H9 (cell line): ENCODE data around the gene FAM3C. TPM values are rescaled to one million over a fixed set of nuclear protein-coding genes. Genes with fewer than 3 reads are reported as not detected.

Experiments used
- DNase-seq: peaks from one replicate; pipeline ENCODE4 v3.0.0-alpha.2; 2017
- H2AFZ ChIP-seq: one replicate; pipeline ENCODE4 v1.6.1; 2013; ENCODE audit warnings: mild to moderate bottlenecking, low read length, control low read depth, moderate library complexity
- H2AK5ac ChIP-seq: 2 replicates; pipeline ENCODE4 v1.6.1; 2013; ENCODE audit warnings: low read length, control low read depth, mixed read lengths; ENCODE audit not compliant: insufficient read length
- H2BK120ac ChIP-seq: one replicate; pipeline ENCODE4 v1.6.1; 2013; ENCODE audit warnings: low read depth, mild to moderate bottlenecking, low read length, control low read depth, inconsistent platforms; ENCODE audit not compliant: poor library complexity, severe bottlenecking
- H2BK12ac ChIP-seq: 2 replicates; pipeline ENCODE4 v1.6.1; 2013; ENCODE audit warnings: low read length, control low read depth, mixed read lengths, low read depth; ENCODE audit not compliant: insufficient read length
- H2BK15ac ChIP-seq: 2 replicates; pipeline ENCODE4 v1.6.1; 2013; ENCODE audit warnings: low read depth, low read length, control low read depth
- H2BK20ac ChIP-seq: one replicate; pipeline ENCODE4 v1.6.1; 2013; ENCODE audit warnings: low read depth, mild to moderate bottlenecking, low read length, control low read depth, inconsistent platforms; ENCODE audit not compliant: poor library complexity, severe bottlenecking
- H2BK5ac ChIP-seq: 2 replicates; pipeline ENCODE4 v1.6.1; 2013; ENCODE audit warnings: low read length, control low read depth, mixed read lengths; ENCODE audit not compliant: insufficient read length
- H3K14ac ChIP-seq: 2 replicates; pipeline ENCODE4 v1.6.1; 2013; ENCODE audit warnings: low read length, control low read depth; ENCODE audit not compliant: insufficient read depth
- H3K18ac ChIP-seq: 2 replicates; pipeline ENCODE4 v1.6.1; 2013; ENCODE audit warnings: low read depth, mild to moderate bottlenecking, mixed read lengths, low read length, control low read depth; ENCODE audit not compliant: insufficient read length
- H3K23ac ChIP-seq: 2 replicates; pipeline ENCODE4 v1.6.1; 2013; ENCODE audit warnings: low read length, control low read depth, mixed read lengths, low read depth; ENCODE audit not compliant: insufficient read length
- H3K23me2 ChIP-seq: 2 replicates; pipeline ENCODE4 v1.6.1; 2013; ENCODE audit warnings: low read depth, mild to moderate bottlenecking, mixed read lengths, low read length, control low read depth; ENCODE audit not compliant: insufficient read length, poor library complexity, severe bottlenecking
- H3K27ac ChIP-seq: 2 replicates; pipeline ENCODE4 v1.5.1; 2013; ENCODE audit warnings: low read length, control low read depth, mixed read lengths, low read depth; ENCODE audit not compliant: insufficient read length
- H3K27me3 ChIP-seq: 2 replicates; pipeline ENCODE4 v1.6.1; 2013; ENCODE audit warnings: low read length, control low read depth, inconsistent platforms; ENCODE audit not compliant: insufficient read depth
- H3K4ac ChIP-seq: 2 replicates; pipeline ENCODE4 v1.6.1; 2013; ENCODE audit warnings: low read depth, mild to moderate bottlenecking, control low read depth, inconsistent platforms, low read length, moderate library complexity
- H3K4me1 ChIP-seq: 2 replicates; pipeline ENCODE4 v1.6.1; 2013; ENCODE audit warnings: low read length, control low read depth, inconsistent platforms; ENCODE audit not compliant: insufficient read depth
- H3K4me2 ChIP-seq: 2 replicates; pipeline ENCODE4 v1.6.1; 2013; ENCODE audit warnings: low read length, control low read depth, mixed read lengths; ENCODE audit not compliant: insufficient read length, insufficient read depth
- H3K56ac ChIP-seq: 2 replicates; pipeline ENCODE4 v1.6.1; 2013; ENCODE audit warnings: low read depth, mild to moderate bottlenecking, mixed read lengths, low read length, control low read depth; ENCODE audit not compliant: insufficient read length
- H3K79me1 ChIP-seq: 2 replicates; pipeline ENCODE4 v1.6.1; 2013; ENCODE audit warnings: low read depth, mild to moderate bottlenecking, moderate library complexity, low read length, control low read depth, inconsistent platforms; ENCODE audit not compliant: insufficient read depth, poor library complexity, severe bottlenecking
- H3K79me2 ChIP-seq: 2 replicates; pipeline ENCODE4 v1.6.1; 2013; ENCODE audit warnings: low read length, control low read depth, inconsistent platforms; ENCODE audit not compliant: insufficient read depth
- H3K9ac ChIP-seq: 2 replicates; pipeline ENCODE4 v1.6.1; 2013; ENCODE audit warnings: low read length, control low read depth, mixed read lengths; ENCODE audit not compliant: insufficient read length; ENCODE audit errors: extremely low read depth
- H3K9me3 ChIP-seq: one replicate; pipeline ENCODE4 v1.6.1; 2013; ENCODE audit warnings: low read depth, low read length, inconsistent platforms; ENCODE audit not compliant: control insufficient read depth
- H3T11ph ChIP-seq: one replicate; pipeline ENCODE4 v1.6.1; 2013; ENCODE audit warnings: mild to moderate bottlenecking, low read length, control low read depth, inconsistent platforms
- H4K20me1 ChIP-seq: one replicate; pipeline ENCODE4 v1.6.1; 2013; ENCODE audit not compliant: control insufficient read depth, insufficient read length, insufficient read depth
- H4K5ac ChIP-seq: 2 replicates; pipeline ENCODE4 v1.6.1; 2013; ENCODE audit warnings: low read depth, mild to moderate bottlenecking, mixed read lengths, low read length, control low read depth; ENCODE audit not compliant: insufficient read length
- H4K8ac ChIP-seq: replicated peaks from 2 replicates; pipeline ENCODE4 v1.6.1; 2013; ENCODE audit warnings: low read length, control low read depth, mixed read lengths, low read depth; ENCODE audit not compliant: insufficient read length
- H4K91ac ChIP-seq: 2 replicates; pipeline ENCODE4 v1.6.1; 2013; ENCODE audit warnings: low read depth, mild to moderate bottlenecking, moderate library complexity, mixed read lengths, low read length, control low read depth; ENCODE audit not compliant: insufficient read length
- H3K27ac Mint-ChIP-seq, 3 experiments: 2 replicates in 2 of 3; 3 replicates in 1 of 3; pipeline ENCODE4 v1.8.0; 2020 to 2021; ENCODE audit warnings: mixed read lengths in 3 of 3, mild to moderate bottlenecking in 1 of 3, moderate library complexity in 1 of 3
- H3K27me3 Mint-ChIP-seq: 2 replicates; pipeline ENCODE4 v1.8.0; 2021; ENCODE audit warnings: low read depth, mild to moderate bottlenecking, moderate library complexity, mixed read lengths
- H3K36me3 Mint-ChIP-seq, 3 experiments: 2 replicates in 2 of 3; 3 replicates in 1 of 3; pipeline ENCODE4 v1.8.0; 2020 to 2021; ENCODE audit warnings: low read depth in 3 of 3, mixed read lengths in 3 of 3; ENCODE audit not compliant: insufficient read depth in 1 of 3
- H3K4me1 Mint-ChIP-seq, 2 experiments: 2 replicates each; pipeline ENCODE4 v1.8.0; 2020; ENCODE audit warnings: mixed read lengths in 2 of 2
- H3K4me3 Mint-ChIP-seq, 2 experiments: 2 replicates in 1 of 2; 3 replicates in 1 of 2; pipeline ENCODE4 v1.8.0; 2020 to 2021; ENCODE audit warnings: mild to moderate bottlenecking in 2 of 2, mixed read lengths in 2 of 2, moderate library complexity in 1 of 2
- H3K9me3 Mint-ChIP-seq, 2 experiments: 2 replicates in 1 of 2; 3 replicates in 1 of 2; pipeline ENCODE4 v1.8.0; 2020; ENCODE audit warnings: mild to moderate bottlenecking in 2 of 2, mixed read lengths in 2 of 2, moderate library complexity in 1 of 2
- CTCF ChIP-seq: fragments of 200-600 bp; sonication (generic); conservative IDR thresholded peaks from 3 replicates; pipeline ENCODE4 v1.8.0; 2021; ENCODE audit warnings: antibody characterized with exemption, mild to moderate bottlenecking
- total RNA-seq: library from RNA; stranded (reverse); gene quantifications from 2 replicates; pipeline ENCODE4 v1.2.1, GENCODE V29; 2021

The FAM3C gene
- total RNA-seq, 1 experiment from 2014 or later, result 64.5 TPM

GRCh38 chr7:121390109-121390508, 6.0 kb downstream of the FAM3C start:
- no peak overlapping the region for H4K5ac ChIP-seq
- no peaks in the 10 kb centered on the region for H3K9me3 Mint-ChIP-seq
- no peaks in the 10 kb centered on the region for H3K9me3 ChIP-seq
- no peak overlapping the region; a peak in 1 of 7 replicates for H3K27ac Mint-ChIP-seq
- H2BK20ac ChIP-seq, result no peak overlapping the region
- no peak overlapping the region for H4K8ac ChIP-seq
- H3K23me2 ChIP-seq, result no peaks in the 10 kb centered on the region
- H3K14ac ChIP-seq, result no peak overlapping the region
- H4K20me1 ChIP-seq, result no peaks in the 10 kb centered on the region
- peaks cover 41% of the 10 kb centered on the region; the same call in 1 of the 2 replicates for H3K79me2 ChIP-seq
- H4K91ac ChIP-seq, result no peak overlapping the region
- no peak overlapping the region for H3K4me2 ChIP-seq
- H3K79me1 ChIP-seq, result peaks cover 8% of the 10 kb centered on the region
- no peak for DNase-seq
- H2BK15ac ChIP-seq, result no peak overlapping the region
- H3K4me3 Mint-ChIP-seq, result no peak overlapping the region
- H3K27me3 ChIP-seq, result no peaks in the 10 kb centered on the region
- no peak overlapping the region for H2BK120ac ChIP-seq
- no peak overlapping the region for H3K18ac ChIP-seq
- no peak overlapping the region for H3K9ac ChIP-seq
- no peak overlapping the region for H3K23ac ChIP-seq
- H3K4ac ChIP-seq, result no peak overlapping the region
- H3K36me3 Mint-ChIP-seq, result peaks cover 12 to 15% (median 13%) of the 10 kb centered on the region in 3 experiments
- no peaks in the 10 kb centered on the region for H3K27me3 Mint-ChIP-seq
- no peak overlapping the region for H2AFZ ChIP-seq
- no peak overlapping the region for H3K56ac ChIP-seq
- H2AK5ac ChIP-seq, result no peak overlapping the region
- no peaks in the 10 kb centered on the region for H3K4me1 ChIP-seq
- H3K27ac ChIP-seq, result no peak overlapping the region
- peaks cover 21 to 41% of the 10 kb centered on the region in 2 experiments for H3K4me1 Mint-ChIP-seq
- H2BK12ac ChIP-seq, result no peak overlapping the region
- no peak overlapping the region for H2BK5ac ChIP-seq
- no peak overlapping the region for H3T11ph ChIP-seq
- no peak for TF ChIP-seq CTCF
